GM12864 (cell line): Measurements from ENCODE around the gene SHH.

Experiments used
- DNase-seq: peaks from one replicate; pipeline ENCODE4 v3.0.0-alpha.2; 2011; ENCODE audit warnings: low read depth
- H3K4me3 ChIP-seq: 2 replicates; pipeline ENCODE4 v1.5.1; 2011; ENCODE audit warnings: mild to moderate bottlenecking, low read depth, low read length, control low read depth
- CTCF ChIP-seq: IDR thresholded peaks from 2 replicates; pipeline ENCODE4 v1.5.1; 2011; ENCODE audit warnings: low read depth, mild to moderate bottlenecking, moderate library complexity, low read length, control low read depth, inconsistent platforms; ENCODE audit errors: missing control alignments

SHH gene

GRCh38 chr7:155793720-155794119 is 18.5 kb downstream of the SHH start:
- no peak overlapping the region for H3K4me3 ChIP-seq
- TF ChIP-seq CTCF = no peak
- DNase-seq = no peak

GRCh38 chr7:155792999-155793560 is 19.2 kb downstream of the SHH start:
- no peak for TF ChIP-seq CTCF
- no peak for DNase-seq
- H3K4me3 ChIP-seq = no peak overlapping the region

- DNase-seq = no peak
- no peak overlapping the region for H3K4me3 ChIP-seq
- no peak for TF ChIP-seq CTCF
These were observed 19.8 kb downstream of the SHH start for GRCh38 chr7:155792315-155792960.

- no peak overlapping the region for H3K4me3 ChIP-seq
These were observed 20.4 kb downstream of the SHH start for GRCh38 chr7:155791836-155792235.

GRCh38 chr7:155791214-155791737 is 21.0 kb downstream of the SHH start:
- no peak for TF ChIP-seq CTCF
- no peak overlapping the region for H3K4me3 ChIP-seq
- no peak for DNase-seq

More at GRCh38 chr7:155791836-155792235, 20.4 kb downstream of the SHH start:
- no peak for TF ChIP-seq CTCF
- DNase-seq = no peak

- no peak for TF ChIP-seq CTCF
- no peak for DNase-seq
These were observed 21.6 kb downstream of the SHH start for GRCh38 chr7:155790666-155791065.

More at GRCh38 chr7:155790666-155791065, 21.6 kb downstream of the SHH start:
- no peak overlapping the region for H3K4me3 ChIP-seq
